Activated naive CD4-positive, alpha-beta T cell treated with anti-CD3 and anti-CD28 coated beads for 36 hours (primary cell): ENCODE measurements around the gene STYXL1. TPM values are rescaled to one million over a fixed set of nuclear protein-coding genes. Genes with fewer than 3 reads are reported as not detected.
A peak's percentile ranks its signal among the peaks of the same experiment; 100 is the strongest.
"Not testable (repeated sequence)": the region's sequence is repeated elsewhere in the genome, so short reads cannot be mapped to it uniquely, and the experiment has no call there.

ENCODE experiments used
- CTCF ChIA-PET: fragments of 350-600 bp; sonication (Branson Sonifier 250); formaldehyde crosslinking; loops from one replicate; lab custom pipeline; 2021; ENCODE audit warnings: antibody characterized with exemption; lab: Charles Lee
- DNase-seq: peaks from one replicate; pipeline ENCODE4 v3.0.0-alpha.2; 2020
- H3K27ac Mint-ChIP-seq: one replicate; pipeline ENCODE4 v1.8.0; 2021; ENCODE audit warnings: mild to moderate bottlenecking, mixed read lengths
- H3K27me3 Mint-ChIP-seq: one replicate; pipeline ENCODE4 v1.8.0; 2021; ENCODE audit warnings: low read depth, mixed read lengths
- H3K36me3 Mint-ChIP-seq: one replicate; pipeline ENCODE4 v1.8.0; 2021; ENCODE audit warnings: low read depth, mixed read lengths
- H3K4me1 Mint-ChIP-seq: one replicate; pipeline ENCODE4 v1.8.0; 2021; ENCODE audit warnings: low read depth, mixed read lengths
- H3K4me3 Mint-ChIP-seq: one replicate; pipeline ENCODE4 v1.8.0; 2021; ENCODE audit warnings: mild to moderate bottlenecking, moderate library complexity, mixed read lengths
- H3K9me3 Mint-ChIP-seq: one replicate; pipeline ENCODE4 v1.8.0; 2021; ENCODE audit warnings: mixed read lengths
- intact Hi-C: fragments of 100-400 bp; cut with micrococcal nuclease; formaldehyde crosslinking; loops from one replicate; pipeline ENCODE4 v1.15.1; 2023
- total RNA-seq, 2 experiments: library from RNA; stranded (reverse); gene quantifications; one replicate each; pipeline ENCODE4 v1.2.3, GENCODE V29; 2021

STYXL1 gene
- total RNA-seq, 2 experiments from 2014 or later = 27.6 to 28.1 TPM

DNA sequence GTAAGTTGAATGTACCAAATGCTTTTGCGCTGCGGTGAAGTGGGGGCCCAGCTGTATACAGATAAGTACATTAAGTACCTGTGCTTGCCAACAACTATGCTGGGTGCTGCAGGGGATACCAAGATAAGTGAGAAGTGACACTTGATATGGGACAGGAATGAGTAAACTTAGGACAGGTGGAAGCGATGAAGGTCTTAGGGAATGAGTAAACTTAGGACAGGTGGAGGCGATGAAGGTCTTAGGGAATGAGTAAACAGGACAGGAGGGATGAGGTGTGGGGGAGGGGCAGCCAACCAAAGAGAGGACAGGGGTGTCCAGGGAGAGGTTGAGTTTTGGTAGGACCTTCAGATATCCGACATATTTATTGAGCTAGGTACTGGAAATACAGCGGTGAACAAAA lies 1.5 kb upstream of the STYXL1 start:
- intact Hi-C loops = loop anchor here (2.0 to 5.0 kb wide), 5 partner anchors 42 to 522 kb away; partner anchors contain the start of gene YWHAG
- no peaks in the 10 kb centered on the region for H3K9me3 Mint-ChIP-seq
- CTCF ChIA-PET = interaction anchor here (0.9 to 1.3 kb wide), 2 partner anchors 81 to 213 kb away, joined by 3 read pairs; no protein-coding TSS in a partner anchor
- no peaks in the 10 kb centered on the region for H3K27me3 Mint-ChIP-seq
- peaks cover 30% of the 10 kb centered on the region for H3K36me3 Mint-ChIP-seq
- no peak for DNase-seq
- H3K4me1 Mint-ChIP-seq = peaks cover 51% of the 10 kb centered on the region
- H3K27ac Mint-ChIP-seq = peak overlapping the region; percentile 96
- H3K4me3 Mint-ChIP-seq = peak overlapping the region; percentile 98

DNA sequence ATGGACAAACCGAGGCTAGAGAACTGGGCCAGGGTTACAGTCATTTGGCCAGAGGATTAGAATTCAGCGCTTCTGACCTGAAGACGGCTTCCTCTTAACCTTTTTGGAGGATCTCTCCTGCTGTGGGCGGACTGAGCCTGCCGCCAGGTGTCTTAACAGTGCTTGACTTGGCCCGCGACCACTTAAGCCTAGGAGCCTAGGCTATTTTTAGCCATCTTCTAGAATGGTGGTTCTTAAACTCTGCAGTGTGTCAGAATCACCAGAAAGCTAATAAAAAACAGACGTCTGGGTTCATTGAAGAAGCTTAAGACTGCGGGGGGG lies 828 bp upstream of the STYXL1 start:
- H3K27me3 Mint-ChIP-seq = no peaks in the 10 kb centered on the region
- intact Hi-C loops = loop anchor here (1.0 to 5.0 kb wide), 8 partner anchors 41 to 521 kb away; partner anchors contain the start of gene YWHAG
- H3K36me3 Mint-ChIP-seq = peaks cover 30% of the 10 kb centered on the region
- peaks cover 53% of the 10 kb centered on the region for H3K4me1 Mint-ChIP-seq
- no peaks in the 10 kb centered on the region for H3K9me3 Mint-ChIP-seq
- peak overlapping the region; percentile 98 for H3K4me3 Mint-ChIP-seq
- DNase-seq = peak; percentile 37
- CTCF ChIA-PET = interaction anchor here (0.6 to 1.4 kb wide), 3 partner anchors 61 to 214 kb away, joined by 3 to 4 read pairs (median 3); no protein-coding TSS in a partner anchor
- peak overlapping the region; percentile 96 for H3K27ac Mint-ChIP-seq

DNA sequence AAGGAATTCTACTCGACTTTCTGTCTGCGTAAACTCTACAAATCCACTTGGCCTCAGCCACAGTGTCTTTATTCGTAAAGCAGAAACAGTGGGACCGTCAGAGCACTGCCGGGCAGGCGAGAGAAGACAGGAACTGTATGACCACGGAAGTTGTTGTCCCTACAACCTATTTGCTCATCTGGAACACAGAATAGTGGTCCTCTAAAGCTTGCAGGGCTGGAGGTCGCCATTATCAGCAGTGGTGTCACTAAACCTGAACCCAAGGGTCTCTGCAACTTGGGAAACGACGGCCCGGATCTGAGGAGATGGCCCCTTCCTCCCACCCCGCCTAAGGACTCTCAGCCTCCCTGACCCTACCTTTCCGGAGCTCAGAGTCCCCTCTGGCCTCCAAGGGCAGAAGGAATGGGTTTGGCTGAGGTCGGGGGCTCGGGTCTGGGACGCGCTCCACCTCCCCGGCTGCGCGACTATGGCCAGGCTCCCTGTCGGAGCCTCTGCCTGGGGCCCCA lies 442 bp downstream of the STYXL1 start:
- H3K4me3 Mint-ChIP-seq = peak overlapping the region; percentile 98
- H3K27ac Mint-ChIP-seq = peak overlapping the region; percentile 96
- no peaks in the 10 kb centered on the region for H3K27me3 Mint-ChIP-seq
- H3K9me3 Mint-ChIP-seq = no peaks in the 10 kb centered on the region
- no peak for DNase-seq
- intact Hi-C loops = loop anchor here (2.0 to 5.0 kb wide), 4 partner anchors 40 to 520 kb away; partner anchors contain the start of genes HIP1 and YWHAG
- peaks cover 30% of the 10 kb centered on the region for H3K36me3 Mint-ChIP-seq
- H3K4me1 Mint-ChIP-seq = peaks cover 50% of the 10 kb centered on the region
- CTCF ChIA-PET = interaction anchor here (1.4 kb wide), 1 partner anchor 62 kb away, joined by 3 read pairs; no protein-coding TSS in a partner anchor

DNA sequence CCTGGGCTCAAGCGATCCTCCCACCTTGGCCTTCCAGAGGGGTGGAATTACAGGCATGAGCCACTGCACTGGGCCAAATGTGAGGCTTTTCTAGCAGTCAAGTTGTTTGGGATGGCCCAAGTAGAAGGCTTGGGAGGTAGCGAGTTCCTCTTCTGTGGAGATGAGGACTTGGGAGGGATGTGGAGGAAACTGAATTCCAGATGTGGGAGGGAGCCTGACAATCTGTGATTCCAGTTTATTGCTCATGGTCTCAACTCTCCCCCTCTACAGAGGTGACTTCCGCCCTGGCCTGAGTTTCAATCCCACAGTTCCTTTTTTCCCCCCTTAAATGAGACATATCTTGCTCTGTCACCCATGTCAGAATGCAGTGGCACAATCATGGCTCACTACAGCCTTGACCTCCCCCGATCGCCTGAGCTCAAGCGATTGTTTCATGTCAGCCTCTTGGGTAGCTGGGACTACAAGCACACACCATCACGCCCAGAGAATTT lies 3.4 kb downstream of the STYXL1 start:
- no peak overlapping the region for H3K4me3 Mint-ChIP-seq
- no peaks in the 10 kb centered on the region for H3K9me3 Mint-ChIP-seq
- intact Hi-C loops = no loop called here
- peaks cover 19% of the 10 kb centered on the region for H3K36me3 Mint-ChIP-seq
- no peak overlapping the region for H3K27ac Mint-ChIP-seq
- DNase-seq = no peak
- H3K27me3 Mint-ChIP-seq = no peaks in the 10 kb centered on the region
- CTCF ChIA-PET = interaction anchor here (1.5 kb wide), 1 partner anchor 24 kb away, joined by 9 read pairs; no protein-coding TSS in a partner anchor
- peaks cover 33% of the 10 kb centered on the region for H3K4me1 Mint-ChIP-seq

DNA sequence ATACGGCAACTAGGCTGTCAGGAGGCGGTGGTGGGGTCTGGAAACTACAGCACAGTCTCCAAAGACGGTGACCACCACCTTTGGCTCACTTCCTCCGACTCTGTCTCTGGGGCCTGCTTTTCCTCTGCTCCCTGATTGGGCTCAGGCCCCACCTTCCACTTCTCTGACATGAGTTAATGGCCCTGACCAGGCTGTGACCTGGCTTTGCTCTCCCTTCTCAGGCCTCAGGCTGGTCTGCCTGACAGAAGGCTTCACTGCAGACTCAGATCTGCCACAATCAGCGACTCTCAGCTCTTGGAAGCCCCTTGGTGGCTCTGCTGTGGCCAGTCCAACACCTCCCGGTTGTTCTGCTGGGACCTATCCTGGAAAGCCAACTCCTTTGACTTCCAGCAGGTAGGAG lies 7.7 kb downstream of the STYXL1 start:
- intact Hi-C loops = no loop called here
- peaks cover 5% of the 10 kb centered on the region for H3K36me3 Mint-ChIP-seq
- DNase-seq = no peak
- H3K4me1 Mint-ChIP-seq = peaks cover 18% of the 10 kb centered on the region
- H3K4me3 Mint-ChIP-seq = no peak overlapping the region
- H3K27ac Mint-ChIP-seq = no peak overlapping the region
- no peaks in the 10 kb centered on the region for H3K9me3 Mint-ChIP-seq
- no peaks in the 10 kb centered on the region for H3K27me3 Mint-ChIP-seq
- CTCF ChIA-PET = no interaction called here

DNA sequence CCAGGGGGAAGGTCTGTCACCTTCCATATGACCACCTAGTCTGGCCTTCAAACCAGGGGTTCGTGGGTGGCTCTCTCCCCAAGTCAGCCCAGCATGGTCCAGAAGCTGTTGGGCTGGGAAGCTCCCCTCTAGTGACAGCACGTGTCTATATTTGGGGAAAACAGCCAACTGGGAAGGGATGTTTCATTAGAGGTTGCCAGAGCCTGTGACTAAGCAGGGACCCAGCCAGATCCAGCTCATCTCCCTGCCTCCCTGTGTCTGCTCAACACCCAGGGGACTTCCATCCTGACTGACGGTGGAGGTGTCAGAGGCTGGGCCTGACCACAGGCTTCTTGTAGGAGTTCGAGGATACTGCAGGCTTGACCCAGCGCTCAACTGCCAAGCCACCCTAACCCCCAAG lies 10.5 kb downstream of the STYXL1 start:
- Mint-ChIP-seq H3K27ac (no peak overlapping the region), H3K36me3 (peaks cover 5% of the 10 kb centered on the region), H3K27me3 (no peaks in the 10 kb centered on the region), H3K4me1 (peaks cover 7% of the 10 kb centered on the region), H3K4me3 (no peak overlapping the region), H3K9me3 (no peaks in the 10 kb centered on the region)
- CTCF ChIA-PET = interaction anchor here (1.1 kb wide), 1 partner anchor 17 kb away, joined by 3 read pairs; no protein-coding TSS in a partner anchor
- intact Hi-C loops = no loop called here
- DNase-seq = no peak

DNA sequence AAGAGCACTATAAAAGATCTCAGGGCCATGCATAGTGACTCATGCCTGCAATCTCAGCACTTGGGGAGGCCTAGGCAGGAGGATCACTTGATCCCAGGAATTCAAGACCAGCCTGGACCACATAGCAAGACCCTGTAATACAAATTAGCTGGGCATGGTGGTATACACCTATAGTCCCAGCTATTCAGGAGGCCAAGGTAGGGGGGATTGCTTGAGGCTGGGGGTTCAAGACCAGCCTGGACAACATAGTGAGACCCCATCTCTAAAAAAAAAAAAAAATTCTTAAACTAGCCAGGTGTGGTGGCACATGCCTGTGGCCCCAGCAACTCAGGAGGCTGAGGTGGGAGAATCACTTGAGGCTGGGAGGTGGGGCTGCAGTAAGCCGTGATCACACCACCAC lies 15.8 kb downstream of the STYXL1 start:
- H3K9me3 Mint-ChIP-seq = no peaks in the 10 kb centered on the region
- DNase-seq = no peak
- peaks cover 8% of the 10 kb centered on the region for H3K36me3 Mint-ChIP-seq
- no peak overlapping the region for H3K4me3 Mint-ChIP-seq
- CTCF ChIA-PET = interaction anchor here (1.5 kb wide), 1 partner anchor 11 kb away, joined by 3 read pairs; no protein-coding TSS in a partner anchor
- no peak overlapping the region for H3K27ac Mint-ChIP-seq
- intact Hi-C loops = no loop called here
- no peaks in the 10 kb centered on the region for H3K27me3 Mint-ChIP-seq
- H3K4me1 Mint-ChIP-seq = peaks cover 2% of the 10 kb centered on the region

DNA sequence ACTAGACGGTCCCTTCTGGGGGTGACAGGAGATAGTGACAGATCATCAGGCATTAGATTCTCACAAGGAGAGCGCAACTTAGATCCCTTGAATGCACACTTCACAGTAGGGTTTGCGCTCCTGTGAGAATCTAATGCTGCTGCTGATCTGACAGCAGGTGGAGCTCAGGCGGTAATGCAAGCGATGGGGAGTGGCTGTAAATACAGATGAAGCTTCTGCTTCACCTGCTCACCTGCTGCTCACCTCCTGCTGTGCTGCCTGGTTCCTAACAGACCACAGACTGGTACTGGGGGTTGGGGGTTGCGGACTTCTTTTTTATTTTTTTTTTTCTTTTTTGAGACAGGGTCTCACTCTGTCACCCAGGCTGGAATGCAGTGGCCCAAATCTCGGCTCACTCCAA lies 18.1 kb downstream of the STYXL1 start:
- DNase-seq, H3K27me3 Mint-ChIP-seq, H3K4me3 Mint-ChIP-seq, H3K9me3 Mint-ChIP-seq, H3K4me1 Mint-ChIP-seq, H3K27ac Mint-ChIP-seq: not testable (repeated sequence)
- CTCF ChIA-PET = interaction anchor here (1.9 kb wide), 1 partner anchor 9 kb away, joined by 9 read pairs; no protein-coding TSS in a partner anchor
- intact Hi-C loops = loop anchor here (2.0 to 10.0 kb wide), 2 partner anchors 101 to 385 kb away; no protein-coding TSS in a partner anchor
- H3K36me3 Mint-ChIP-seq = peaks cover 11% of the 10 kb centered on the region

DNA sequence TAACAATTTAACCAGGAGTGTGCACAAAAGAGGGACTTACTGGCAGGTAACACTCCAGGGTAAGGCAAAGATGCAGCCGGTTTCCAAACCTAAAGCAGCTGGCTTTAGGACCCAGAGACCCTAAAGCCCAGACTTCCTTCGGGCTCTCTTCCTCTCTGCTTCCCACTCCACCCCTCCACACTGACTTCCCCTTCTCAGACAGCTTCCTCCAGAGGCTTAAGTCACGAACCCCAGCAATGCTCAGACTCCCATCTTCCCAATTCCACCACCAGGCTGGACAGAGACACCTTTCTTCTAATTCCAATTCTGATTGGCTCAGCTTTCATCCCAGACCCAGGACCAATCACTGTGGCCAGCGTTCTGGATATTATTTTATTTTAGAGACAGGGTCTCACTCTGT lies 24.8 kb downstream of the STYXL1 start:
- DNase-seq = no peak
- CTCF ChIA-PET = interaction anchor here (0.6 to 3.5 kb wide), 5 partner anchors 13 to 363 kb away, joined by 3 to 20 read pairs (median 4); no protein-coding TSS in a partner anchor
- H3K27ac Mint-ChIP-seq = no peak overlapping the region
- intact Hi-C loops = loop anchor here (10.0 kb wide), 1 partner anchor 378 kb away; no protein-coding TSS in a partner anchor
- no peaks in the 10 kb centered on the region for H3K9me3 Mint-ChIP-seq
- peaks cover 3% of the 10 kb centered on the region for H3K4me1 Mint-ChIP-seq
- no peaks in the 10 kb centered on the region for H3K27me3 Mint-ChIP-seq
- peaks cover 16% of the 10 kb centered on the region for H3K36me3 Mint-ChIP-seq
- no peak overlapping the region for H3K4me3 Mint-ChIP-seq

DNA sequence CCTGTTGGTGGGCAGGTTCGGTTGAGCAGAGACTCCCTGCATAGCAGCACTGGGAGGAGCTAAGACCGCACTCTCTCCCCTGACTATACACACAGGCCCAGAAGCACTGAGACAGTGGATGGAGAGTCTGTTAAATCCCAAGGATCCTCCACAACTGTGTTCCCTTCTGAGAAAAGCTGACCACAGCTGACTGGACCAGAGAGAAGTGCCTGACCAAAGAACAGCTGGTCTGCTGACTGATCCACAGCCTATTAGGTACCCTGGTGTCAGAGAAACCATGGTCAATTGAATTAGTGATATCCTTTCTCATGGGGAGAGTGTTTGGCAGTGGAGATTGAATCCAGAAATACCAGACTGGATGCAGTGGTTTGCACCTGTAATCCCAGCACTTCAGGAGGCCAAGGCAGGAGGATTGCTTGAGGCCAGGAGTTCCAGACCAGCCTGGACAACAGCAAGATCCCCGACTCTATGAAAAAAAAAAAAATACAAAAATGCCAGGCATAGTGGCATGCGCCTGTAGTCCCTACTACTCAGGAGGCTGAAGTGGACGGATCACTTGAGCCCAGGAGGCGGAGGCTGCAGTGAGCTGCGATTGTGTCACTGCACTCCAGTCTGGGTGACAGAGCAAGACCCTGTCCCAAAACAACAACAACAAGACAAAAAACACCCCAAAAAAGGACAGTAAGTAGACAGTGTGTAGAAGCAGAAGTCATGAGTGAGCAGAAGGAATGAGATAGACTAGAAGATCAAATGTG lies 25.6 kb downstream of the STYXL1 start:
- CTCF ChIA-PET = interaction anchor here (0.6 to 3.5 kb wide), 5 partner anchors 12 to 364 kb away, joined by 3 to 35 read pairs (median 5); no protein-coding TSS in a partner anchor
- Mint-ChIP-seq H3K36me3 (peaks cover 15% of the 10 kb centered on the region), H3K27me3 (no peaks in the 10 kb centered on the region), H3K4me3 (no peak overlapping the region), H3K4me1 (peaks cover 3% of the 10 kb centered on the region), H3K9me3 (no peaks in the 10 kb centered on the region), H3K27ac (no peak overlapping the region)
- no peak for DNase-seq
- intact Hi-C loops = loop anchor here (10.0 kb wide), 1 partner anchor 377 kb away; no protein-coding TSS in a partner anchor

DNA sequence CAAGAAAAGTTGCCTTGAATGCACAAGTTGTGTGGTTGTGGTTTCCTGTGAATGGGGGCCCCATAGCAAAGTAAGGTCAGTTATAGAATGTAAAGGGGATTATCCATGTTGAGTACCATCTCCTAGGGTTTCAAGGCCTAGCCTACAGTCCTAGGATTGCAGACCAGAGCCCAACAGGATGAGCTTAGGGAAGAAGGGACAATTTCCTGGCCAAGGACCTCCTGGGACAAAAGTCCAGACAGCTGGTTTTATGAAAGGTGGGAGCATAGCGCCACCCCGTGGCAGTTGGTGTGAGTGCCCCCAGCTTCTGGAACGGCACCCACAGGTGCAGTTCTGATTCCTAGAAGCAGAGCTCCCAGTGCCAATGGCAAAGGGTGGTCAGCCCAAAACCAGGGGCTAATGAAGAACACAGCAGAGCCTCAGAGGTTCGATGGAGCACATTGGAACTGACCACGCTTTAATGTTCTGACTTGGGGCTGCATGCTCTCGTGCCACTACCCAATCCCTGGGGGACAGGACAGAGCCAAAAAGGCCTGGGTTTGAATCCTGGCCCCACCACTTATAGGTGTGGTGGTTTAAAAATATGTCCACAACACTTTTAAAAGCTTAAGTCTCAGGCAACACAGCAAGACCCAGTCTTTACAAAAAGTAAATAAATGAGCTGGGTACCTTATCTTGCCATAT lies 27.6 kb downstream of the STYXL1 start:
- no peak overlapping the region for H3K4me3 Mint-ChIP-seq

More for the DNA sequence above, 27.6 kb downstream of the STYXL1 start:
- intact Hi-C loops = loop anchor here (1.0 to 10.0 kb wide), 3 partner anchors 111 to 375 kb away; no protein-coding TSS in a partner anchor
- Mint-ChIP-seq H3K4me1 (peaks cover 3% of the 10 kb centered on the region), H3K27ac (no peak overlapping the region), H3K9me3 (no peaks in the 10 kb centered on the region), H3K36me3 (peaks cover 12% of the 10 kb centered on the region), H3K27me3 (no peaks in the 10 kb centered on the region)
- CTCF ChIA-PET = interaction anchor here (0.5 to 3.7 kb wide), 42 partner anchors 9 to 372 kb away, joined by 3 to 65 read pairs (median 4); partner anchors contain the start of genes RHBDD2 and TMEM120A
- DNase-seq = peak; percentile 83
